ENCODE measurements around the gene SIGLEC11.

Gene SIGLEC11

DNA sequence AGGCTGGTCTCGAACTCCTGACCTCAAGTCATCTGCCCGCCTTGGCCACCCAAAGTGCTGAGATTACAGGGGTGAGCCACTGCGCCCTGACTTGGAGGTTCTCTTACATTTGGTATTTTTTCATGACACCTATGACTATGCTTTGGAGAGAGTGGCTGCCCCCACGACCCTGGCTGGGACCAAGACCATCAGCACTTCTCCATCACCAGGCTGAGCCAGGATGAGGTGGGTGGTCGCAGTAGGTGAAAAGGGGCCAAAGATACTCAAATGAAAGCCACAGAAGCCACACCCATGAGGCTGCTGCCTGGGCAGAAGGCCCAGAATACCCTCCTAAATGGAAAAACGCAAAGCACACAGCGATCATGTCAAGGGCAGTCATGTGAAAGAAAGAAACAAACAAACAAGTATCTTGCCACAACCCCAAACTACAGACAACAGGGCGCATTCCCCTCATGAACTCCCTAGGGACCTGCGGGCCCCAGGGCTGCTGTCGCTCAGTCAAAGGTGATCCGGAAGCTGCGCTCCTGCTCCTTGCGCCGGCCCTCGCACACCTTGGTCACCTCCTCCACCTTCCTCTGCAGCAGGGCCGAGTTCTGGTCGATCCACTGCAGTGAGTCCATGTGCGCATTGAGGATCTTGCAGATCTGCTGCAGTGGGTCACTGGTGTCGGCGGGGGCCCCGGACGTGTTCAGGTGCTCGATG, 53.1 kb downstream of the SIGLEC11 start:
- DNase-seq = no peak

DNA sequence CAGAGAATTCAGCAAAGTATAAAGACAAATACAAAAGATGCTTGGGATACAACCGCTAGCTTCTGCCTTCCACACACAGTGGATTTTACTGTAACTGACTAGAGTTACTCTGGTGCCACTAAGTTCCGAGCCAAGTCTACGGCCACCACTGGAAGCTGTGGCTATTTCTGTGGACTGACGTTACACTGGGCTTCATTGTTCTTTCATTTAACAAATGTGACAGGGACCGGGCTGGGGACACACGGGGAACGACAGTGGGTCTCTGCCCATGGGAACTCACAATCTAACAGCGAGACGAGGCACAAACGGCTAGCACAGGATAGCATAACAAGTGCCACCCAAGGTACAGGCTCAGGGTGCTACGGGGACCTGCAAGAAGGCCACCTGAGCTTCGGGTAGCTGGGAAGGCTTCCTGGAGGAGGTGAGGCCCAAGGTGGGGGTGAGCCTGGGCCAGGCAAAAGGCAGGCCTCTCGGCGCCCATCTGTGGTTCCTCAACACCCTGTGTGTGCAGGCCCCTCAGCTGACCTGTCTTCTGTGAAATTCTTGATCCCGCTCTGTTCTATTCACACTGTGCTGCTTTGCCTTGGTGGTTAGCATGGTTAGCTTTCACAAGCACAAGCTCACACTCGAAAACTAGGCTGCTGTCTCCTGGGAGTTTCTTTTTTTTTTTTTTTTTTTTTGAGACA, 54.0 kb downstream of the SIGLEC11 start:
- DNase-seq = peak in 21 of 58 donors; percentile 9 to 67 (median 31)

DNA sequence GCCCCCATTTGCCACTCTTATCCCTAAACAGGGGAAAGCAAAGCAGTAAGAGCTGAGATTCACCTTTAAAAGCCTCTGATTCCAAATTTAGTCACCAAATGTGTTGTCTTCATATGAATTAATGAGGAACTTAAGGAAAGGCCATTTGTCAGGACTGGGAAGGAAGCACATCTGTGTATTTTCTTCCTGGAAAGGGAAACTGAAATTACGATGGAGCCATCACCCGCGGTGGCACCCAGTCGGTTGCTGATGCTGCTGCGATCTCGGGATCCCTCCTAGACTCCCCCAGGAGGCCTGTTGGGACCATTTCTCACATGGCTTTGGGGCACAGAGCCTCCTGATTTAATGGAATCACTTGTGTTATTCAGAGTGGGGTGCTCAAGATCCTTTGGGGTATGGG, 56.8 kb downstream of the SIGLEC11 start:
- DNase-seq = no peak

Data from anterior cingulate cortex (tissue), 58 donors.